Measurements from ENCODE around the gene EPOP. TPM values are rescaled to one million over a fixed set of nuclear protein-coding genes. Genes with fewer than 3 reads are reported as not detected.

The EPOP gene
- total RNA-seq, 1 donor from 2014 or later, result 8.2 TPM

DNA sequence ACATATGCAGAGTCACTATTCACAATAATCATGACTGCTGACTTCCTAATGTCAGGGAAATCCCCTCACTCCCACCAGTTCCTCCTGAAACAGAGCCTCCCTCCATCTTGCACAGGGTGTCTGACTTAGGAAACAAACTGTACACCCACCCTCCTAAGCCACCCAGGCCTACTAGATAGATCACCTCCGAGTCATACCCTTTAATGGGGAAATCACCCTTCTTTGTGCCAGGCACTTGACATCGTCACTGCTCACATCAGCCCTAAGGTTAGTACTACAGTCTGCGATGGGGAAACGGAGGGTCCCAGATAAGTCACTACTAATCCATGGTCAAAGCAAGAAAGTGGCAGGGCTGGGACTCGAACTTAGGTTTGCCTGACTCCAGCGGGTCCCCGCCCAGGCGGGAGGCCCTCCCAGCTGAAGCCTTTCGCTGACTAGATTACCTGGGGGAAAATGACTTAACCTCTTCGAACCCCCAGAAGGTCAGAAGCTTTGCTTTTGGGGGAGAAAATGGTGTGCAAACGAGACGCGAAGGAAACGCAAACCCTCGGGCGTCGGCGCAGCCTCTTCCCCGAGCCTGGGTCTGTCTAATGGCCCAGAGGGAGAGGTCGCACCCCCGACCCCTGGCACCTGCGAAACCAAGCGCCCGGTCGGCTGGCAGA is 26.9 kb upstream of the EPOP start:
- H3K4me3 Mint-ChIP-seq (ENCODE audit: low read depth), result peak overlapping the region; percentile 73
- TF ChIP-seq, protein P1, sequence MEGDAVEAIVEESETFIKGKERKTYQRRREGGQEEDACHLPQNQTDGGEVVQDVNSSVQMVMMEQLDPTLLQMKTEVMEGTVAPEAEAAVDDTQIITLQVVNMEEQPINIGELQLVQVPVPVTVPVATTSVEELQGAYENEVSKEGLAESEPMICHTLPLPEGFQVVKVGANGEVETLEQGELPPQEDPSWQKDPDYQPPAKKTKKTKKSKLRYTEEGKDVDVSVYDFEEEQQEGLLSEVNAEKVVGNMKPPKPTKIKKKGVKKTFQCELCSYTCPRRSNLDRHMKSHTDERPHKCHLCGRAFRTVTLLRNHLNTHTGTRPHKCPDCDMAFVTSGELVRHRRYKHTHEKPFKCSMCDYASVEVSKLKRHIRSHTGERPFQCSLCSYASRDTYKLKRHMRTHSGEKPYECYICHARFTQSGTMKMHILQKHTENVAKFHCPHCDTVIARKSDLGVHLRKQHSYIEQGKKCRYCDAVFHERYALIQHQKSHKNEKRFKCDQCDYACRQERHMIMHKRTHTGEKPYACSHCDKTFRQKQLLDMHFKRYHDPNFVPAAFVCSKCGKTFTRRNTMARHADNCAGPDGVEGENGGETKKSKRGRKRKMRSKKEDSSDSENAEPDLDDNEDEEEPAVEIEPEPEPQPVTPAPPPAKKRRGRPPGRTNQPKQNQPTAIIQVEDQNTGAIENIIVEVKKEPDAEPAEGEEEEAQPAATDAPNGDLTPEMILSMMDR (IDR thresholded peaks at IDR 0.05; ENCODE audit: unreplicated experiment), result no peak
- H3K27me3 Mint-ChIP-seq, result peaks cover 39% of the 10 kb centered on the region
- H3K4me1 Mint-ChIP-seq (ENCODE audit: low read depth), result peaks cover 24% of the 10 kb centered on the region
- H3K27ac Mint-ChIP-seq, result peak overlapping the region; percentile 70
- DNase-seq (ENCODE audit: low spot score, unreplicated experiment), result no peak
- no peaks in the 10 kb centered on the region for H3K36me3 Mint-ChIP-seq (ENCODE audit: insufficient read depth)
- no peaks in the 10 kb centered on the region for H3K9me3 Mint-ChIP-seq (ENCODE audit: low read depth)

DNA sequence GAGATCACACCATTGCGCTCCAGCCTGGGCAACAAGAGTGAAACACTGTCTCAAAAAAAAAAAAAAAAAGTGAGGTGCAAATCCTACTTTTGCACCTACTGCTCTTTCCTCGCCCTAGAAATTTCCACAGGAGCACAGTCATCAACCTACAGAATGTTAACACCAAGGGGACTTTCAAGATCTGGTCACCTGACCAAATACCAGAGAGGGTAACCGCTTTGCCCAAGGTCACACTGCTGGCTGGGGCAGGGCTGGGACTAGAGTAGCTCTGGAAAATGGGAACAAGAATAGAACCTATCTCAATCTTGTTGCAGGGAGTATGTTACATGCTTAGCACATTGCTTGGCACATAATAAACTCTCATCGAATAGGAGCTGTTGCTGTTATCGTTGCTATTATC is 24.0 kb upstream of the EPOP start:
- Mint-ChIP-seq H3K9me3 (ENCODE audit: low read depth) (no peaks in the 10 kb centered on the region), H3K27me3 (peaks cover 41% of the 10 kb centered on the region), H3K27ac (no peak overlapping the region), H3K4me3 (ENCODE audit: low read depth) (no peak overlapping the region), H3K4me1 (ENCODE audit: low read depth) (peaks cover 12% of the 10 kb centered on the region), H3K36me3 (ENCODE audit: insufficient read depth) (no peaks in the 10 kb centered on the region)
- TF ChIP-seq, protein P1 (IDR thresholded peaks at IDR 0.05; ENCODE audit: unreplicated experiment), result no peak
- DNase-seq (ENCODE audit: low spot score, unreplicated experiment), result no peak

DNA sequence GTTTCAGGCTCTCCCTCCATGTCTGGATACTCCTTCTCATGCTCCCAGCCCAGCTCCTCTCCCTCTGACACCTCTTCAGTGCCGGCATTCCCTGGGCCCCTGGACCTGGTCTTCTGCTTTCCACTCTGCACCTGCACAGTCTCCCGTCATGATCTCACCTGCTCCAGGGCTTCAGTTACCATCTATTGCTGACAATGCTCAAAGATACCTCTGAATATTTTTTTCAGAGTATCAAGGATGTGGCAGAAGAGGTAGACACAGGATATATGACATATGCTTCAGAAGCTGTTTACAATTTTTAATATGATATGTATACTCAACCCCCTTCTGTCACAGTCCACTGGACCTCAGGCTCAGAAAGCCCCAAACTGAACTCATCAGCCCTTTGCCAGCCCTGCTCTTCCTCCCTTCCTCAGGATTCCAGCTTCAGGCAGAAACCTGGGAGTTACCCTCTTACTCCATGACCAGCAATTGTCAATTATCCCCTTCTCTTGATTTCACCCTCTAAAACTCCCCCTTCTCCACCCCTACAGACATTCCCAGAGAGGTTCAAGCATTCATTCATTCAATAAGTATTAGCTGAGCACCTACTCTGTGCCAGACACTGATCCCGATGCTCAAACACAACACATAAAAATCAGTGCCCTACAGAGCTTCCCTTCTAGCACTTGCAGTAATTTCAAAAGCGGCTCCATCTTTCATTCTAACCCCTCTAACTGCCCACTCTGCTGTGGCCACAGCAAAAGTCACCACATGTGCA is 22.5 kb upstream of the EPOP start:
- Mint-ChIP-seq H3K27me3 (peaks cover 40% of the 10 kb centered on the region), H3K9me3 (ENCODE audit: low read depth) (no peaks in the 10 kb centered on the region), H3K4me1 (ENCODE audit: low read depth) (peaks cover 8% of the 10 kb centered on the region), H3K27ac (no peak overlapping the region), H3K4me3 (ENCODE audit: low read depth) (no peak overlapping the region), H3K36me3 (ENCODE audit: insufficient read depth) (no peaks in the 10 kb centered on the region)
- no peak for DNase-seq (ENCODE audit: low spot score, unreplicated experiment)
- TF ChIP-seq, protein P1 (IDR thresholded peaks at IDR 0.05; ENCODE audit: unreplicated experiment), result no peak

DNA sequence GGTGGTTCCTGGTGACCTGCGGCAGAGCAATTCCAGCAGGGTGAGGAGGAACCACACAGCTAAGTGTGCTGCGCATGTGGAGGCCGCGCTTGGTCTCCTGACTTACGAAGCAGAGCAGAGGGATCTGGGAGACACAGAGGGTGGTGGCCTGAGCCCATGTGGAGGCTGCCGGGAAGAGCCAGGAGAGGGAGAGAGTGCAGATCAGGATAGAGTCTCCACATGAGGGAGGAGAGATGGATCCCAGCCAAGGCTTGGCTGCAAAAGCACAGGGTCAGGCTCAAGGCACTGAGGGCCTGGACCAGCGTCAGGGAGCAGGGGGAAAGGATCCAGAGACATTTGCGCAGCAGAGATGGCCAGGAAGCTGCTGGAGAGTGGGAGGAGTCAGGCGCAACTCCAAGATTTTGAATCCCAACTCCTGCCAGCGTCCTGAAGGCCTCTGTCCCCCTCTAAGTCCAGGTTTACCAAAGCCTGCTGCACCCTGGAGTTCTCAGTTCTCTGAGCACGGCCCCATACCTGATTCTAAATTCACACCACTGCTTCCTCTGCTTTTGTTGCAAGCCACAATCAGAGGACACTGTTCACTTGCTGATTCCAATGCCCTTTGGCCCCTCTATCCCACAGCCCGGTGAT is 19.1 kb upstream of the EPOP start:
- H3K9me3 Mint-ChIP-seq (ENCODE audit: low read depth), result no peaks in the 10 kb centered on the region
- H3K4me3 Mint-ChIP-seq (ENCODE audit: low read depth), result no peak overlapping the region
- H3K36me3 Mint-ChIP-seq (ENCODE audit: insufficient read depth), result peaks cover 1% of the 10 kb centered on the region
- TF ChIP-seq, protein P1 (IDR thresholded peaks at IDR 0.05; ENCODE audit: unreplicated experiment), result no peak
- peaks cover 35% of the 10 kb centered on the region for H3K27me3 Mint-ChIP-seq
- H3K27ac Mint-ChIP-seq, result no peak overlapping the region
- no peak for DNase-seq (ENCODE audit: low spot score, unreplicated experiment)
- H3K4me1 Mint-ChIP-seq (ENCODE audit: low read depth), result no peaks in the 10 kb centered on the region

DNA sequence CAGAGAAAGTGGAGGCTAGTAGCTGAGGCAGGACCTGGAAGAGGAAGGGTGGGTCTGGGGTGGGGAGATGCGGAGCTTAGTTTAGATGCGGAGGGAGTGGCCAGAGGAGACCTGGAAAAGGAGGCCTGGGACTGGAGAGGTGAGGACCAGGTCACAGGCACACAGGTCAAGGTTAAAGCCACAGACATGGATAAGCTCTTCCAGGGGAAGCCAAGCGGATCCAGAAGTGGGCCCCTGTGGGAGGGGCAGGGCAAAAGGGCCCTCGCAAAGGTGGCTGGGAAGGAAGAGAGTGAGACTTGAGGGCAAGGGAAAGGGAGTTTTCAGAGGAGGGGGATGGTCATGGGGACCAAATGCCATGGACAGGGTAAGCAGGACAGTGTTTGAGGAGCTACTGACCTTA is 16.4 kb upstream of the EPOP start:
- Mint-ChIP-seq H3K27ac (no peak overlapping the region), H3K4me3 (ENCODE audit: low read depth) (no peak overlapping the region), H3K4me1 (ENCODE audit: low read depth) (no peaks in the 10 kb centered on the region), H3K36me3 (ENCODE audit: insufficient read depth) (peaks cover 1% of the 10 kb centered on the region), H3K9me3 (ENCODE audit: low read depth) (no peaks in the 10 kb centered on the region), H3K27me3 (peaks cover 23% of the 10 kb centered on the region)
- TF ChIP-seq, protein P1 (IDR thresholded peaks at IDR 0.05; ENCODE audit: unreplicated experiment), result no peak
- DNase-seq (ENCODE audit: low spot score, unreplicated experiment), result no peak
